Lower lobe of right lung (tissue), 2 donors: ENCODE results near the gene GMPR. TPM values are rescaled to one million over a fixed set of nuclear protein-coding genes. Genes with fewer than 3 reads are reported as not detected.
A peak's percentile ranks its signal among the peaks of the same experiment; 100 is the strongest.

Experiments used
- ATAC-seq, 2 donors: fragments of 200-7000 bp; cut with Tn5 transposase; one replicate each; pipeline ENCODE4 v1.9.1; 2020 to 2022; ENCODE audit warnings: mild to moderate bottlenecking in 2 of 2, moderate library complexity in 2 of 2
- DNase-seq: peaks from one replicate; pipeline ENCODE4 v3.0.0-alpha.2; 2020
- H3K27ac ChIP-seq: fragments of 200-600 bp; one replicate; pipeline ENCODE4 v1.8.0; 2022
- H3K27me3 ChIP-seq: fragments of 200-600 bp; one replicate; pipeline ENCODE4 v1.8.0; 2022; ENCODE audit warnings: low read depth
- H3K36me3 ChIP-seq: fragments of 200-600 bp; one replicate; pipeline ENCODE4 v1.8.0; 2022; ENCODE audit warnings: mild to moderate bottlenecking
- H3K4me1 ChIP-seq: fragments of 200-600 bp; one replicate; pipeline ENCODE4 v1.8.0; 2022
- H3K4me3 ChIP-seq: fragments of 200-600 bp; one replicate; pipeline ENCODE4 v1.8.0; 2022; ENCODE audit warnings: mild to moderate bottlenecking
- H3K9me3 ChIP-seq: fragments of 200-600 bp; one replicate; pipeline ENCODE4 v1.8.0; 2022
- CTCF ChIP-seq: fragments of 200-600 bp; IDR thresholded peaks from one replicate; pipeline ENCODE4 v1.8.0; 2022; ENCODE audit warnings: antibody characterized with exemption, mild to moderate bottlenecking
- intact Hi-C: fragments of 100-400 bp; cut with DNase I; formaldehyde crosslinking; loops from one replicate; pipeline ENCODE4 v1.11.0; 2022
- total RNA-seq: library from RNA; stranded (reverse); fragmentation: NEBNext Ultra II Directional; extraction: Animal tissue kit (Norgen Biotek cat#: 25700); gene quantifications from one replicate; pipeline ENCODE4 v1.2.1, GENCODE V29; 2021
- donor health status: DM: no; HTN: yes; CAD: no; lungs with severe emphysema.

GMPR gene
- total RNA-seq, 1 donor from 2014 or later = 22.5 TPM

GRCh38 chr6:16306334-16306733, 67.9 kb downstream of the GMPR start:
- DNase-seq (no peak), ATAC-seq (no peak)
- no peaks in the 10 kb centered on the region for H3K4me1 ChIP-seq
- H3K9me3 ChIP-seq = no peaks in the 10 kb centered on the region
- H3K4me3 ChIP-seq = no peak overlapping the region
- H3K36me3 ChIP-seq = peaks cover 21% of the 10 kb centered on the region
- no peak for TF ChIP-seq CTCF
- no peaks in the 10 kb centered on the region for H3K27me3 ChIP-seq
- intact Hi-C loops = no loop called here
- H3K27ac ChIP-seq = no peak overlapping the region

GRCh38 chr6:16311763-16312162, 73.4 kb downstream of the GMPR start:
- no peaks in the 10 kb centered on the region for H3K4me1 ChIP-seq
- ATAC-seq = no peak
- peaks cover 9% of the 10 kb centered on the region for H3K36me3 ChIP-seq
- TF ChIP-seq CTCF = no peak
- no peaks in the 10 kb centered on the region for H3K27me3 ChIP-seq
- DNase-seq = no peak
- intact Hi-C loops = no loop called here
- H3K4me3 ChIP-seq = no peak overlapping the region
- H3K9me3 ChIP-seq = no peaks in the 10 kb centered on the region
- no peak overlapping the region for H3K27ac ChIP-seq

GRCh38 chr6:16313732-16314131, 75.3 kb downstream of the GMPR start:
- intact Hi-C loops = no loop called here
- Histone ChIP-seq H3K36me3 (peaks cover 5% of the 10 kb centered on the region), H3K9me3 (no peaks in the 10 kb centered on the region), H3K27me3 (no peaks in the 10 kb centered on the region), H3K27ac (no peak overlapping the region), H3K4me1 (peaks cover 6% of the 10 kb centered on the region), H3K4me3 (no peak overlapping the region)
- ATAC-seq (no peak), DNase-seq (no peak)
- TF ChIP-seq CTCF = no peak

GRCh38 chr6:16314296-16314695, 75.9 kb downstream of the GMPR start:
- no peaks in the 10 kb centered on the region for H3K9me3 ChIP-seq
- peaks cover 5% of the 10 kb centered on the region for H3K36me3 ChIP-seq
- no peak for ATAC-seq
- H3K27ac ChIP-seq = no peak overlapping the region
- H3K27me3 ChIP-seq = no peaks in the 10 kb centered on the region
- H3K4me1 ChIP-seq = peaks cover 12% of the 10 kb centered on the region
- H3K4me3 ChIP-seq = no peak overlapping the region
- DNase-seq = no peak
- intact Hi-C loops = no loop called here
- TF ChIP-seq CTCF = no peak

- intact Hi-C loops = no loop called here
- TF ChIP-seq CTCF = peak; percentile 78
- no peak overlapping the region for H3K27ac ChIP-seq
Observed at GRCh38 chr6:16316741-16317251, 78.4 kb downstream of the GMPR start.

GRCh38 chr6:16318538-16318937, 80.2 kb downstream of the GMPR start:
- intact Hi-C loops = no loop called here
- peaks cover 53% of the 10 kb centered on the region for H3K4me1 ChIP-seq

More at GRCh38 chr6:16316741-16317251, 78.4 kb downstream of the GMPR start:
- H3K27me3 ChIP-seq = no peaks in the 10 kb centered on the region
- H3K9me3 ChIP-seq = no peaks in the 10 kb centered on the region
- H3K4me3 ChIP-seq = no peak overlapping the region
- peaks cover 37% of the 10 kb centered on the region for H3K4me1 ChIP-seq
- ATAC-seq (no peak), DNase-seq (no peak)
- H3K36me3 ChIP-seq = peaks cover 9% of the 10 kb centered on the region

More at GRCh38 chr6:16318538-16318937, 80.2 kb downstream of the GMPR start:
- TF ChIP-seq CTCF = no peak
- Histone ChIP-seq H3K27ac (no peak overlapping the region), H3K27me3 (no peaks in the 10 kb centered on the region), H3K9me3 (no peaks in the 10 kb centered on the region), H3K4me3 (no peak overlapping the region), H3K36me3 (peaks cover 7% of the 10 kb centered on the region)
- DNase-seq = no peak
- ATAC-seq = no peak
